ENCODE results near the gene GPR68.
"Not testable (repeated sequence)": the region's sequence is repeated elsewhere in the genome, so short reads cannot be mapped to it uniquely, and the experiment has no call there.

GPR68 gene

GRCh38 chr14:91272341-91273272, 28.1 kb upstream of the GPR68 start:
- no peak for DNase-seq (ENCODE audit: low read depth in 2 of 2)

GRCh38 chr14:91271639-91272038, 27.1 kb upstream of the GPR68 start:
- DNase-seq (ENCODE audit: low read depth in 2 of 2), result no peak

- DNase-seq (ENCODE audit: low read depth in 2 of 2), result no peak
These were observed 26.1 kb upstream of the GPR68 start for GRCh38 chr14:91270619-91271018.

GRCh38 chr14:91270188-91270587, 25.7 kb upstream of the GPR68 start:
- no peak for DNase-seq (ENCODE audit: low read depth in 2 of 2)

GRCh38 chr14:91269076-91269991, 24.8 kb upstream of the GPR68 start:
- no peak for DNase-seq (ENCODE audit: low read depth in 2 of 2)

GRCh38 chr14:91267965-91268437, 23.5 kb upstream of the GPR68 start:
- DNase-seq (ENCODE audit: low read depth in 2 of 2), result no peak

GRCh38 chr14:91266276-91266675, 21.8 kb upstream of the GPR68 start:
- DNase-seq (ENCODE audit: low read depth in 2 of 2), result not testable (repeated sequence)

GRCh38 chr14:91265404-91265803, 20.9 kb upstream of the GPR68 start:
- DNase-seq (ENCODE audit: low read depth in 2 of 2), result no peak

GRCh38 chr14:91264151-91265150, 19.9 kb upstream of the GPR68 start:
- DNase-seq (ENCODE audit: low read depth in 2 of 2), result no peak

GRCh38 chr14:91263329-91263728, 18.8 kb upstream of the GPR68 start:
- no peak for DNase-seq (ENCODE audit: low read depth in 2 of 2)

GRCh38 chr14:91261986-91262549, 17.6 kb upstream of the GPR68 start:
- DNase-seq (ENCODE audit: low read depth in 2 of 2), result no peak

- no peak for DNase-seq (ENCODE audit: low read depth in 2 of 2)
These were observed 16.6 kb upstream of the GPR68 start for GRCh38 chr14:91261115-91261514.

GRCh38 chr14:91258876-91259275, 14.4 kb upstream of the GPR68 start:
- DNase-seq (ENCODE audit: low read depth in 2 of 2), result no peak

- no peak for DNase-seq (ENCODE audit: low read depth in 2 of 2)
These were observed 13.6 kb upstream of the GPR68 start for GRCh38 chr14:91258011-91258618.

GRCh38 chr14:91257328-91258010, 13.0 kb upstream of the GPR68 start:
- DNase-seq (ENCODE audit: low read depth in 2 of 2), result no peak

- no peak for DNase-seq (ENCODE audit: low read depth in 2 of 2)
These were observed 12.2 kb upstream of the GPR68 start for GRCh38 chr14:91256661-91257060.

GRCh38 chr14:91255026-91255695, 10.7 kb upstream of the GPR68 start:
- DNase-seq (ENCODE audit: low read depth in 2 of 2), result no peak

- DNase-seq (ENCODE audit: low read depth in 2 of 2), result no peak
These were observed 10.0 kb upstream of the GPR68 start for GRCh38 chr14:91254461-91254860.

GRCh38 chr14:91253795-91254323, 9.4 kb upstream of the GPR68 start:
- DNase-seq (ENCODE audit: low read depth in 2 of 2), result no peak
